HCT116 (cell line): ENCODE data around the gene EGFL8.

Experiments used
- CTCF ChIP-seq, 3 experiments: fragments of 200-600 bp in 1 of 3; sonication (generic) in 1 of 3; IDR thresholded peaks in 2 of 3; conservative IDR thresholded peaks in 1 of 3; 2 replicates each; pipeline ENCODE4 v1.5.1; 2012 to 2017; ENCODE audit warnings: low read depth in 2 of 3, low read length in 2 of 3, antibody characterized with exemption in 1 of 3, borderline replicate concordance in 1 of 3, control low read depth in 1 of 3, mild to moderate bottlenecking in 1 of 3, mixed read lengths in 1 of 3, mixed run types in 1 of 3, moderate library complexity in 1 of 3; ENCODE audit not compliant: insufficient read depth in 1 of 3
- EZH2 ChIP-seq: fragments of 200-600 bp; sonication (generic); IDR thresholded peaks from 2 replicates; pipeline ENCODE4 v1.6.1; 2017; ENCODE audit warnings: antibody characterized with exemption, mixed run types
- EZH2phosphoT487 ChIP-seq: fragments of 200-600 bp; IDR thresholded peaks from 2 replicates; pipeline ENCODE4 v1.6.1; 2018; ENCODE audit warnings: antibody characterized with exemption, borderline replicate concordance
- JUND ChIP-seq: IDR thresholded peaks from 2 replicates; pipeline ENCODE4 v1.6.1; 2012
- MAX ChIP-seq: IDR thresholded peaks from 2 replicates; pipeline ENCODE4 v1.6.1; 2012
- POLR2A ChIP-seq: IDR thresholded peaks from 2 replicates; pipeline ENCODE4 v1.7.0; 2011; ENCODE audit warnings: borderline replicate concordance; ENCODE audit not compliant: insufficient read depth, insufficient read length; ENCODE audit errors: extremely low read depth
- POLR2AphosphoS5 ChIP-seq: IDR thresholded peaks from 2 replicates; pipeline ENCODE4 v1.6.1; 2011; ENCODE audit warnings: mild to moderate bottlenecking, low read depth, low read length, moderate library complexity
- RAD21 ChIP-seq: IDR thresholded peaks from 2 replicates; pipeline ENCODE4 v1.6.1; 2012; ENCODE audit warnings: low read depth, mild to moderate bottlenecking
- REST ChIP-seq: IDR thresholded peaks from 2 replicates; pipeline ENCODE4 v1.6.1; 2012; ENCODE audit warnings: low read depth
- SIN3A ChIP-seq: IDR thresholded peaks from 2 replicates; pipeline ENCODE4 v1.6.1; 2012; ENCODE audit warnings: low read depth
- SRF ChIP-seq: IDR thresholded peaks from 2 replicates; pipeline ENCODE4 v1.6.1; 2012; ENCODE audit warnings: low read depth
- YY1 ChIP-seq: IDR thresholded peaks from 2 replicates; pipeline ENCODE4 v1.6.1; 2011; ENCODE audit warnings: low read length, low read depth, moderate library complexity, mild to moderate bottlenecking; ENCODE audit not compliant: insufficient replicate concordance; ENCODE audit errors: extremely low read depth

- TF ChIP-seq CTCF (IDR thresholded peaks at IDR 0.05 in 2 of 3, conservative IDR thresholded peaks at IDR 0.05 in 1 of 3; ENCODE audit: borderline replicate concordance in 1 of 3, insufficient read depth in 1 of 3, low read depth in 2 of 3, low read length in 2 of 3) = no peak
- TF ChIP-seq SRF = no peak
- no peak for TF ChIP-seq EZH2phosphoT487
- no peak for TF ChIP-seq POLR2A
- TF ChIP-seq EZH2 = no peak
- no peak for TF ChIP-seq SIN3A
- TF ChIP-seq REST = no peak
- TF ChIP-seq JUND = no peak
- no peak for TF ChIP-seq MAX
- TF ChIP-seq POLR2AphosphoS5 = no peak
- no peak for TF ChIP-seq RAD21
- no peak for TF ChIP-seq YY1
Observed at GRCh38 chr6:32139590-32139989, 24.8 kb upstream of the EGFL8 start.
